NCI-H2227 (cell line): ENCODE results near the gene DOCK6.

Source experiments
- DNase-seq: peaks from one replicate; lab custom pipeline; 2025; ENCODE audit not compliant: unreplicated experiment; lab: John Stamatoyannopoulos, UW

The DOCK6 gene

DNA sequence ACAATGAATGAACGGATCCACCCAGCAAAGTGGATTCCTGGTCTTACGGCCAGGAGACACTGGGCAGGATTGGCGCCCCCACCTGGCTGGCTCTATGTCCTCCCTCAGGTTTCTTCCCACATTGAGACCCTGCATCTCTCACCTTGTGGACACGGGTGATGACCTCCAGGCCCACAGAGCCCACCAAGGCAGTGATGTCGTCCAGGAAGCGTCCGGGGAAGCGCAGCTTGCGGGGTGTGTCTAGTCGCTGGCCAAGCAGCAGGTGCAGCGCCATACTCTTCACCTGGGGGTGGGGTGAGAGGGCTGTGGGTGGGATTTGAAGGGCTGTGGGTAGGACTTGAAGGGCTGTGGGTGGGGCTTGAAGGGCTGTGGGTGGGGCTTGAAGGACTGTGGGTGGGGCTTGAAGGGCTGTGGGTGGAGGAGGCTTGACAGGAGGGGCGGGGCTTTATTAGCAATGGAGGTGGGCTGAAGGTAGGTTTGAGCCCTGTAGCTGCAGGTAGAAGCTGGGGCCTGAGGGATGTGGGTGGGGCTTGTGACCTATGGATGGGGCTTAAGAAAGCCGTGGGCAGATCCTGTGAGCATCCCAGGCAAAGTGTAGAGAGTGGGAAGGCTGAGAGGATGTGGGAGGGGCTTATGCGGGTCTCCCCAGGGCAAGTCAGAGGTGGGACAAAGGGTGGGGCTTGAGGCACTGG is 35.0 kb downstream of the DOCK6 start:
- no peak for DNase-seq

DNA sequence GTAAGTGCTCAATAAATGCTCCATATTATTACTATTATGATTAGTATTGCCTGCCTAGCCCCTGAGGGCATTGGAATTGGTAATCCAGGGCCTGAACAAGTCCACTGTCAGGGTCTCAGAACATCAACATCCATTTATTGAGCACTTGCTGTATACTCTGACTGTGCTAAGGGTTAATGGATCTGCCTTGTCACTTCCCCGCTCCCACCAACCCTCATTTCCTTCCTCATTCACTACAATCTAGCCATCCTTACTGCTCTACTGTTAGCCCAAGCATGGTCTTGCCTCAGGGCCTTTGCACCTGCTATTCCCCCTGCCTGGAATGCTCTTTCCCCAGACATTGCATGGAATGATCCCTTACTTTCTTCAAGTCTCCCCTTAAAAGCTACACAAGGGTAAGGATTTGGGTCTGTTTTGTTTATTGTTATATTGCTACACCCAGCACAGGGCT is 35.6 kb downstream of the DOCK6 start:
- no peak for DNase-seq

- DNase-seq, result no peak
Measured at GRCh38 chr19:11225815-11226214, 36.5 kb downstream of the DOCK6 start.

DNA sequence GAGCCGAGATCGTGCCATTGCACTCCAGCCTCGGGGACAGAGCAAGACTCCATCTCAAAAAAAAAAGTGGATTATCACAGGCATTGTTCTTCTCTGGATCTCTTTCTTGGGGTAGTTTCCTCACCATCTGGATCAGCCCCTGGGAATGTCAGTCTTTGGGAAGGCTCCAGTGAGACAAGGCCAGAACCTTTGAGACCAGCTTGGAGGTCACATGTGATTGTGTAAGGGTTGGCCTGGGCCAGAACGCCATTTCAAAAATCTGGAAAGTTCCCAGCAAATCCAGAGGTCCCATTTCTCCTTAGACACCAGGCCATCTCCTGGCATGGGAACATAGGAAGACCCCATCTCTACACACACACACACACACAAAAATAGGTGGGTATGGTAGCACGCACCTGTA is 37.2 kb downstream of the DOCK6 start:
- DNase-seq, result no peak

DNA sequence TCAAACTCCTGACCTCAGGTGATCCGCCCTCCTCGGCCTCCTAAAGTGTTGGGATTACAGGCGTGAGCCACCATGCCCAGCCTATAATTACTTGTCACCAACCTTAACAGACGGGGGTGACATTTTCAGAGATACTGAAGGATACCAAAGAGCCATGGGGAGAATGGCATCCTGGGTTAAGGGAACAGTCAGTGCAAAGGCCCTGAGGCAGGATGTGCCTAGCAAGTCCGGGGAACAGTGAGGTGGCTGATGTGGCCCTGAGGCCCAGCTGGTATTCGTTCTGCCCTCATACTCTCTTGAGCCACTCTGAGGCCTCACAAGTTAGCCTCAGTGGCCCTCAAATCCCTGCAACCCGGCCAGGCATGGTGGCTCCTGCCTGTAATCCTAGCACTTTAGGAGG is 37.9 kb downstream of the DOCK6 start:
- no peak for DNase-seq

DNA sequence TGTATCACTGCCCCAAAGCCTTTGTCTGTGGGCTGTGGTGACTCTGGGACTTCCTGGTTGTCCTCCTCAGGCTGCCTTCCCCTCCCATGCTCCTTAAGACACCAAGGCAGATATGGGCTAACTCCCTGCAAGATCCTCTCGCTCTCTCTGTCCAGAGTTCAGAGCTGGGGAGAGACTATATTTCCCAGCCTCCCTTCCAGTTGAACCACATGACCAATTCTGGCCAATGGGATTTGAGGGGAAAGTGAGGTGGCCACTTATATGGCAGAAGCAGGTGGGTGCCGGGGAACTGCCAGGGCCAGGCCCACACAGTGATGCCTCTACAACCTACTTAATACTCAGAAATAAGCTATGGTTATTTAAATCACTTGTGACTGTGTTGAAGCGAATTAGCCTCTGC is 39.1 kb downstream of the DOCK6 start:
- DNase-seq, result no peak

GRCh38 chr19:11221082-11221598 is 41.2 kb downstream of the DOCK6 start:
- DNase-seq, result no peak

- no peak for DNase-seq
Measured at GRCh38 chr19:11214387-11214786, 47.9 kb downstream of the DOCK6 start.

GRCh38 chr19:11210656-11210928 is 51.7 kb downstream of the DOCK6 start:
- DNase-seq, result no peak

DNA sequence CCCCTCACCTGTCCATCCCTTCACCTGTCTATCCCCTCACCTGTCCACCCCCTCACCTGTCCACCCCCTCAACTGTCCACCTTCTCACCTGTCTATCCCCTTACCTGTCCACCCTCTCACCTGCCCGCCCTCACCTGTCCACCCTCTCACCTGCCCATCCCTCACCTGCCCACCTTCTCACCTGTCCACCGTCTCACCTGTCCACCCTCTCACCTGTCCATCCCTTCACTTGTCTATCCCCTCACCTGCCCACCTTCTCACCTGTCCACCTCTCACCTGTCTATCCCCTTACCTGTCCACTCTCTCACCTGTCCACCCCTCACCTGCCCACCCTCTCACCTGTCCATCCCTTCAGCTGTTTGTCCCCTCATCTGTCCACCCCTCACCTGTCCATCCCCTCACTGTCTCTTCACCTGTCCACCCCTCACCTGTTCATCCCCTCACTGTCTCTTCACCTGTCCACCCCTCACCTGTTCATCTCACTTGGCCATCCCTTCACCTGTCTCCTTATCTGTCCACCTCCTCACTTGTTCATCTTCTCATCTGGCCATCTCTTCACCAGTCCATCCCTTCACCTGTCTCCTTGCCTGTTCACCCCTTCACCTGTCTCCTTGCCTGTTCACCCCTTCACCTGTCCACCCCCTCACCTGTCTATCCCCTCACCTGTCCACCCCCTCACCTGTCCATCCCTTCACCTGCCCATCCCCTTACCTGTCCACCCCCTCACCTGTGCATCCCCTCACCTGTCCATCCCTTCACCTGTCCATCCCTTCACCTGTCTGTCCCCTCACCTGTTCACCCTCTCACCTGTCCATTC is 52.3 kb downstream of the DOCK6 start:
- DNase-seq, result no peak

- DNase-seq, result no peak
Measured at GRCh38 chr19:11208561-11209471, 53.5 kb downstream of the DOCK6 start.

DNA sequence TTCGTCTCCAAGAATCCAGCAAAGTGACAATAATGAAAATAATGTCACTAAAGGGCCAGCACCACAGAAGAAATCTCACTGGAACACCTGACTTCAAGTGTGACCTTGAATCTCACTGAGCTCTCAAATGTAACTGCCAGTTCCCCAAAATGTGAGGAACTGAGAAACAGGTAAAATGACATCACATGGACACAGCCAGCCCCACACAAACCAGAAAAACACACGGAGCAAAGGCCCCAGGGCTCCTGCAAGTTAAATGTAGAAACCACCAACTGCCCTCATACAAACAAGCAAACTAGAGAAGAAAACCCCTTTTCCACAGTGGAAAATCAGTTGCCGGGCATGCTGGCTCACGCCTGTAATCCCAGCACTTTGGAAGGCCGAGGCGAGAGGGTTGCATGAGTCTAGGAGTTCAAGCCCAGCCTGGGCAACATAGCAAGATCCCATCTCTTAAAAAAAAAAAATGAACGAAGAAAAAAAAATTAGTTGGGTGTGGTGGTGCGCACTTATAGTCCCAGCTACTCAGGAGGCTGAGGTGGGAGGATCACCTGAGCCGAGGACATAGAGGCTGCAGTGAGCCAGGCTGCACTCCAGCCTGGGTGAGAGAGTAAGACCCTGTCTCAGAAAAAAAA is 56.3 kb downstream of the DOCK6 start:
- DNase-seq, result no peak

DNA sequence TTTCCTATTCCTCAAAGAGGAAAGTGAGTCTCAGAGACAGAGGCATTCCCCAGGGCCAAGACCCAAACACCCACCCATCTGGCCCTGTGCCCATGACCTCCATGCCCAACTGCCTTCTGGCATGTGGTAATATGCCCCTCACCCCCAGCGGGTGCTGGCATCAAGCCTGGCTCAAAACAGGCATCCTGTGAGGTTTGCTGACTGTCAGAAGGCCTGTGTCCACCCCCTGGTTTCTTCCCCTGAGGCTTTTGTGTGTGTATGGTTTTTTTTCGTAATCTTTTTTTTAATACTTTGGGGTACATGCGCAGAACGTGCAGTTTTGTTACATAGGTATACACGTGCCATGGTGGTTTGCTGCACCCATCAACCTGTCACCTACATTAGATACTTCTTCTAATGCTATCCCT is 57.4 kb downstream of the DOCK6 start:
- DNase-seq, result no peak

- no peak for DNase-seq
Measured at GRCh38 chr19:11204076-11204602, 58.2 kb downstream of the DOCK6 start.

DNA sequence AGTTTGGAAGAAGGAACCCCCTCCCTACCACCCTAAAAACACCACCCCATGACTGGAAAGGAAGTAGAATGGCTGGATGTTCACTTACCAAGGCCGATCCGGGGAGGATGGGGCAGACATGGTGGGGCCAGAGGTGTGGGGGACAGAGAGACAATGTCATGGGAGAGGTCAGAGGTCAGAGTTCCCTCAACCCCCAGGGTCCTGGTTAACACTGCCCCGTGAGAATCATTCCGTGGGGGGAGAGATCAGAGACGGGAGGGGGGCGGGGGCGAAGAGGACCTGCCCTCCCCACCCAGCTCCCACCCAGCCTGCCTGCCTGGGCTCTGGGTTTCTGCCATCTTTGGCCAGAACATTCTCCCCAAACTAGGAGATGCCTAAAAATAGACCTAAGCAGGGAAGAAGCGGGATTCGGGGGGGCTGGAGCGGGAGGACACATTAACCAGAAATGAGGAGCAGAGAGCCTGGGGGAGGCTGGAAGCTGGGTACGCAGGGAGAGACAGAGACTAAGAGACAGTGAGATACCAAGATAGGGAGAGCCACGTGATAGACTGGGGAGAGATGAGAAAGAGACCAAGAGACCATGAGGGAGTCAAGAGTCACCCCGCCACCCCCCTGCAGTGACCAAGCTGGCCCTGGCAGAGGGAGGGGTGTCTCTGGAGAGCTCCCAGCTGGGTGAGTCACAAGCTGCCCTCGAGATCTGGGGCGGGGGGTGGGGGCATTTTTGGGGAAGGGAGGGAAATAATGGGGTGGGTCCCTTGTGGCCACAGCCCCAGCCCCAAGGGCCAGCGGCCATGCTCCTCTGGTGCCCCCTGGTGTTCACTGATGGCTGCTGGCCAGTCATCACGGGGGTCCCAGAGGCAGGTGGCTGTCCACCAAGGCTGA is 58.9 kb downstream of the DOCK6 start:
- peak; percentile 12 for DNase-seq

GRCh38 chr19:11202488-11203193 is 59.7 kb downstream of the DOCK6 start:
- no peak for DNase-seq

GRCh38 chr19:11201791-11202190 is 60.5 kb downstream of the DOCK6 start:
- DNase-seq, result no peak

GRCh38 chr19:11200931-11201330 is 61.4 kb downstream of the DOCK6 start:
- DNase-seq, result no peak

DNA sequence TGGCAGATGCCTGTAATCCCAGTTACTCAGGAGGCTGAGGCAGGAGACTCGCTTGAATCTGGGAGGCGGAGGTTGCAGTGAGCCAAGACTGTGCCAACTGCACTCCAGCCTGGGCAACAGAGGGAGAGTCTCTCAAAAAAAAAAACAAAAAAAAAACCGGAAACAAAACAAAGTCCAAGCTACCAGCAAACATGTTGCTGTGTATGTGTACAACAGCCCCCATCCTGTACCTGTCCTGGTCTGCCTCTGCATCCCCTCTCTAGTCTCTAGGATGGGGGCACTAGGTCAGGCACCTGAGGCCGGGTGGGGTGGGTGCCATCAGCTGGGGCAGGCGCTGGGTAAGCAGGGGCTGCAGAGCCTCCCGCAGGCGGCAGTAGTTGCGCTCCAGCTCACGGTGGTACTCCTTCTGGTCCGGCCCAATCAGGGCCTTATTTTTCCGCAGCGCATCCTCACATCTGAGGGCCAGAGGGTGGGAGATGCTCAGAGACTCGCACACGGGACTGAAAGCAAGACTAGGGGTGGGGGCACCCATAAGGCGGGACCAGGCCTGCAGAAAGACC is 62.2 kb downstream of the DOCK6 start:
- DNase-seq, result no peak
